Thoracic aorta (tissue), 2 donors: ENCODE data around the gene MTMR12. TPM values are rescaled to one million over a fixed set of nuclear protein-coding genes. Genes with fewer than 3 reads are reported as not detected.

Experiments
- ATAC-seq: fragments of 150-250 bp; one replicate; pipeline ENCODE4 v1.8.0; 2017; ENCODE audit warnings: low read depth; ENCODE audit not compliant: insufficient number of reproducible peaks, low FRiP score
- DNase-seq: peaks from one replicate; pipeline ENCODE4 v3.0.0-alpha.2; 2020; ENCODE audit warnings: low spot score
- H3K27ac ChIP-seq, 2 donors: fragments of 200-600 bp; sonication (generic); 1 replicate in 1 of 2; 2 replicates in 1 of 2; pipeline ENCODE4 v1.5.1; 2016; ENCODE audit warnings: mild to moderate bottlenecking in 2 of 2, moderate library complexity in 2 of 2
- H3K27me3 ChIP-seq: fragments of 200-600 bp; sonication (generic); replicated peaks from 2 replicates; pipeline ENCODE4 v1.6.0; 2016; ENCODE audit warnings: mild to moderate bottlenecking; ENCODE audit not compliant: insufficient read depth
- H3K36me3 ChIP-seq: fragments of 200-600 bp; sonication (generic); one replicate; pipeline ENCODE4 v1.5.1; 2016
- H3K4me1 ChIP-seq, 2 donors: fragments of 200-600 bp; sonication (generic); 1 replicate in 1 of 2; 2 replicates in 1 of 2; pipeline versions ENCODE4 v1.5.1 to v1.6.0; 2016; ENCODE audit warnings: low read depth in 2 of 2, mild to moderate bottlenecking in 1 of 2; ENCODE audit not compliant: control insufficient read depth in 1 of 2
- H3K4me3 ChIP-seq: fragments of 200-600 bp; sonication (generic); 2 replicates; pipeline ENCODE4 v1.5.1; 2016; ENCODE audit warnings: mild to moderate bottlenecking
- H3K9me3 ChIP-seq: fragments of 200-600 bp; sonication (generic); 2 replicates; pipeline ENCODE4 v1.5.1; 2016
- total RNA-seq, 2 donors: library from RNA; depleted of rRNA; stranded (reverse); fragments of >200 nt; gene quantifications; one replicate each; pipeline versions ENCODE4 v1.1.0 to v1.2.3, GENCODE V29; 2016
- TF ChIP-seq, protein P1 (sequence below): fragments of 200-600 bp; sonication (generic); IDR thresholded peaks from one replicate; pipeline ENCODE4 v1.5.1; 2019; ENCODE audit warnings: antibody characterized with exemption

Gene MTMR12
- total RNA-seq, 2 donors from 2014 or later: 23.6 to 45.0 TPM

DNA sequence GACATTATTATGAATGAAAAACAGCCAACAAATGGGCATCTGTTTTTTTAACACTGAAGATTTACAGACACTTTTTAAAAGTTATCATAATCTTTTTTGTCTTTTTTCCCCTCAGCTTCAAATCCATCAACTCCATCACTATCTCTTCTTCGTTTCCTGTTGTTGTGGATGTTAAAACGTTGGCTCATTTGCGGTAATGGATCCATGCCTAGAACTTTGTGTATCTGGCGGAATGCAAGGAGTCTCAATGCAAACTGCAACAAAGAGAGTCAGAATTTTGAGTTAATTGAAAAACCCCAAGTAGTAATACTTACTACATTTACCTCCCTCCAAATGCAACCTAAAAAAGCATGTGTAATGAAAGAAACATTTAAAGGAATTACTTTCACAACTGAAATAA, 42.9 kb upstream of the MTMR12 start:
- TF ChIP-seq, protein P1, sequence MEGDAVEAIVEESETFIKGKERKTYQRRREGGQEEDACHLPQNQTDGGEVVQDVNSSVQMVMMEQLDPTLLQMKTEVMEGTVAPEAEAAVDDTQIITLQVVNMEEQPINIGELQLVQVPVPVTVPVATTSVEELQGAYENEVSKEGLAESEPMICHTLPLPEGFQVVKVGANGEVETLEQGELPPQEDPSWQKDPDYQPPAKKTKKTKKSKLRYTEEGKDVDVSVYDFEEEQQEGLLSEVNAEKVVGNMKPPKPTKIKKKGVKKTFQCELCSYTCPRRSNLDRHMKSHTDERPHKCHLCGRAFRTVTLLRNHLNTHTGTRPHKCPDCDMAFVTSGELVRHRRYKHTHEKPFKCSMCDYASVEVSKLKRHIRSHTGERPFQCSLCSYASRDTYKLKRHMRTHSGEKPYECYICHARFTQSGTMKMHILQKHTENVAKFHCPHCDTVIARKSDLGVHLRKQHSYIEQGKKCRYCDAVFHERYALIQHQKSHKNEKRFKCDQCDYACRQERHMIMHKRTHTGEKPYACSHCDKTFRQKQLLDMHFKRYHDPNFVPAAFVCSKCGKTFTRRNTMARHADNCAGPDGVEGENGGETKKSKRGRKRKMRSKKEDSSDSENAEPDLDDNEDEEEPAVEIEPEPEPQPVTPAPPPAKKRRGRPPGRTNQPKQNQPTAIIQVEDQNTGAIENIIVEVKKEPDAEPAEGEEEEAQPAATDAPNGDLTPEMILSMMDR: no peak
- Histone ChIP-seq H3K4me3 (no peak overlapping the region), H3K9me3 (no peaks in the 10 kb centered on the region), H3K4me1 (no peaks in the 10 kb centered on the region), H3K27me3 (no peaks in the 10 kb centered on the region), H3K27ac (no peak overlapping the region), H3K36me3 (peaks cover 8% of the 10 kb centered on the region)
- DNase-seq: no peak
- no peak for ATAC-seq

DNA sequence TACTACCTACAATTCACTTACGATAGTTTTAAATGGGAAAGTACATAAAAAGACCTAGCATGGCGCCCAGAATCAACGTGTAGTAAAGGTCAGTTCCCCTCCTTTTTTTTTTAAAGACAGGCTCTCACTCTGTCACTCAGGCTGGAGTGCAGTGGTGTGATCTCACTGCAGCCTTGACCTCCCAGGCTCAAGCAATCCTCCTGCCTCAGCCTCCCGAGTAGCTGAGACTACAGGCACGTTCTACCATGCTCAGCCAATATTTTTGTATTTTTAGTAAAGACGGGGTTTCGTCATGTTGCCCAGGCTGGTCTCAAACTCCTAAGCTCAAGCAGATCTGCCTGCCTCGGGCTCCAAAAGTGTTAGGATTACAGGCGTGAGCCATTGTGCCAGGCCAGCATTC, 40.7 kb upstream of the MTMR12 start:
- Histone ChIP-seq H3K4me1 (no peaks in the 10 kb centered on the region), H3K36me3 (peaks cover 8% of the 10 kb centered on the region), H3K27ac (no peak overlapping the region), H3K4me3 (no peak overlapping the region), H3K27me3 (no peaks in the 10 kb centered on the region), H3K9me3 (no peaks in the 10 kb centered on the region)
- ATAC-seq (no peak), DNase-seq (no peak)
- TF ChIP-seq, protein P1: no peak

DNA sequence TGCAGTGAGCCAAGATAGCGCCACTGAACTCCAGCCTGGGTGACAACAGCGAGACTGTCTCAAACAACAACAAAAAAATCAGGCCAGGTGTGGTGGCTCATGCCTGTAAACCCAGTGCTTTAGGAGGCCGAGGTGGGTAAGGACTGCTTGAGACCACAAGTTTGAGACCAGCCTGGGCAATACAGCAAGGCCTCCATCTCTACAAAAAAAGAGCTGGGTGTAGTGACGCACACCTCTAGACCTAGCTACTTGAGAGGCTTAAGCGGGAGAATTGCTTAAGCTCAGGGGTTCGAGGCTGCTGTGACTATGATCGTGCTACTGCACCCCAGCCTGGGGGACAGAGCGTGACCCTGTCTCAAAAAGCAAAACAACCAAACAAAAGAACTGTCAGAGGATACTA, 39.9 kb upstream of the MTMR12 start:
- H3K27me3 ChIP-seq: no peaks in the 10 kb centered on the region
- no peaks in the 10 kb centered on the region for H3K4me1 ChIP-seq
- ATAC-seq: no peak
- no peak overlapping the region for H3K27ac ChIP-seq
- no peaks in the 10 kb centered on the region for H3K9me3 ChIP-seq
- peaks cover 8% of the 10 kb centered on the region for H3K36me3 ChIP-seq
- no peak for DNase-seq
- no peak overlapping the region for H3K4me3 ChIP-seq
- TF ChIP-seq, protein P1: no peak

DNA sequence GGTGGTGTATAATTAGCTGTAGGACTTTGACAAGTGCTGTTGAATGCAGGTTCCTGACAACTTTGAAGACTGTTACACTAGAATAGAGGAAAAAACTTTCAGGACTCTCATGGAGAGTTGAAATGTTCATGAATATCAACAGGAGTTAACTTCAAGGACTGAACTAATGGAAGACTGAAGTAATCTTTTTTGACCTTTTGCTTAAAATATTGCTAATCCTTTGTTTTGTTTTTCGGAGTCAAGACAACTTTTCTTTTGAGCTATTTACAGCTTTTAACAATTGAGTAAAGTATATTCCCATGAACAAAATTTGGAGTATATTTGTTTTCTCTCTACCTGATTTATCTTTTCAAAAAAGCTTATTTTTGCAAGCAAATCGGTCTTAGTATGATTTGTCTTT, 34.1 kb upstream of the MTMR12 start:
- no peak overlapping the region for H3K4me3 ChIP-seq
- H3K27ac ChIP-seq: no peak overlapping the region
- H3K36me3 ChIP-seq: no peaks in the 10 kb centered on the region
- ATAC-seq: no peak
- no peaks in the 10 kb centered on the region for H3K4me1 ChIP-seq
- H3K9me3 ChIP-seq: no peaks in the 10 kb centered on the region
- TF ChIP-seq, protein P1: no peak
- no peaks in the 10 kb centered on the region for H3K27me3 ChIP-seq
- DNase-seq: no peak

DNA sequence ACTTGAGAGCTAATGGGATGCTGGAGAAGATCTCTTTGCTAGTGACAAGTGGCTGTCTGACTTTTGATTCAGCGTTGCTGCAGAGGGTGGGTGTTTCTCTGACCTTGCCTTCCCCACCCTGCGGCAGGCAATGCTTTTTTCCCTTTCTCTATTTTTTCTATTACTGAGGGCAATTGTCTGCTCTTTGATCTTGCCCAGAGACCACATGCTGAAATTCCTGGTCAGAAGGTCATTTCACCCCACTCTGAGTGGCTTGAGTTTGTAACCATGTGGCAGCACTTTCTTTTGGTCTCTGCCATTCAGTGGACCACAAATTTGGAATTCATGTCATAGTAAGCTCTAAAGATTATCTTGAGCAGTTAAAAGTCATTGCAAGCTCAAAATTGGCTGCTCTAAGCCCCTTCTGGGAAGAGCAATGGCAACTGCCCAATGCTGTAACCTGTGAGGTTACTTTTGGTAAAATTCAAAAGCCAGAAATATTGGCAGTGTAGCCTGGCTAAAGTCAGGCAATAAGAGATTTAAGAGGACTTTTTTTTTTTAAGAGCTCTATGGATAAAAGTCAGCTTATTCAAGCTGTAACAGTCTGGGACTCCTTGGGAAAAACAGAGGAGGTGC, 30.4 kb upstream of the MTMR12 start:
- Histone ChIP-seq H3K36me3 (no peaks in the 10 kb centered on the region), H3K9me3 (peaks cover 3% of the 10 kb centered on the region), H3K27me3 (no peaks in the 10 kb centered on the region), H3K4me3 (no peak overlapping the region), H3K4me1 (no peaks in the 10 kb centered on the region), H3K27ac (no peak overlapping the region)
- TF ChIP-seq, protein P1: no peak
- DNase-seq (no peak), ATAC-seq (no peak)
